GM18519 (cell line): ENCODE data around the gene TM9SF1.

Experiments used
- ATAC-seq: cut with Tn5 transposase; IDR thresholded peaks from one replicate; pipeline ENCODE4 v1.9.1; 2021; ENCODE audit warnings: mild to moderate bottlenecking, moderate library complexity; ENCODE audit not compliant: unreplicated experiment, low FRiP score

Gene TM9SF1

GRCh38 chr14:24156840-24157239 is 38.4 kb downstream of the TM9SF1 start:
- ATAC-seq: no peak

- ATAC-seq: no peak
Observed at GRCh38 chr14:24155100-24155499, 40.1 kb downstream of the TM9SF1 start.

GRCh38 chr14:24151404-24152080 is 43.7 kb downstream of the TM9SF1 start:
- ATAC-seq: no peak

GRCh38 chr14:24150993-24151392 is 44.2 kb downstream of the TM9SF1 start:
- ATAC-seq: no peak

GRCh38 chr14:24150567-24150966 is 44.7 kb downstream of the TM9SF1 start:
- no peak for ATAC-seq

GRCh38 chr14:24150061-24150460 is 45.2 kb downstream of the TM9SF1 start:
- ATAC-seq: no peak

GRCh38 chr14:24149302-24149969 is 45.8 kb downstream of the TM9SF1 start:
- ATAC-seq: no peak

GRCh38 chr14:24147761-24148428 is 47.3 kb downstream of the TM9SF1 start:
- no peak for ATAC-seq

- ATAC-seq: peak; percentile 65
Observed at GRCh38 chr14:24146978-24147760, 48.1 kb downstream of the TM9SF1 start, which contains the start of gene RNF31. Gene RNF31 (plus strand): TSS chr14:24147498. CDS start chr14:24147699, 201 bp downstream.

GRCh38 chr14:24146453-24146977 is 48.7 kb downstream of the TM9SF1 start, which contains the start of gene PSME2:
Gene PSME2 (minus strand): TSS chr14:24146610. CDS start chr14:24146581, 29 bp downstream.
- peak; percentile 41 for ATAC-seq

GRCh38 chr14:24145690-24146452 is 49.4 kb downstream of the TM9SF1 start:
- no peak for ATAC-seq

- ATAC-seq: no peak
Observed at GRCh38 chr14:24145219-24145618, 50.0 kb downstream of the TM9SF1 start.

- ATAC-seq: no peak
Observed at GRCh38 chr14:24144451-24144850, 50.8 kb downstream of the TM9SF1 start.

GRCh38 chr14:24143511-24143910 is 51.7 kb downstream of the TM9SF1 start:
- ATAC-seq: no peak

- ATAC-seq: peak; percentile 76
Observed at GRCh38 chr14:24141097-24141880, 54.0 kb downstream of the TM9SF1 start, which contains the start of gene EMC9. Gene EMC9 (minus strand): TSS chr14:24141591. CDS start chr14:24141304, 287 bp downstream.

GRCh38 chr14:24139272-24139934 is 55.8 kb downstream of the TM9SF1 start:
- ATAC-seq: no peak
